Lower lobe of right lung (tissue), 2 donors: Measurements from ENCODE around the gene PCDH9. TPM values are rescaled to one million over a fixed set of nuclear protein-coding genes. Genes with fewer than 3 reads are reported as not detected.

Experiments
- ATAC-seq, 2 donors: fragments of 200-7000 bp; cut with Tn5 transposase; one replicate each; pipeline ENCODE4 v1.9.1; 2020 to 2022; ENCODE audit warnings: mild to moderate bottlenecking in 2 of 2, moderate library complexity in 2 of 2
- DNase-seq: peaks from one replicate; pipeline ENCODE4 v3.0.0-alpha.2; 2020
- H3K27ac ChIP-seq: fragments of 200-600 bp; one replicate; pipeline ENCODE4 v1.8.0; 2022
- H3K27me3 ChIP-seq: fragments of 200-600 bp; one replicate; pipeline ENCODE4 v1.8.0; 2022; ENCODE audit warnings: low read depth
- H3K36me3 ChIP-seq: fragments of 200-600 bp; one replicate; pipeline ENCODE4 v1.8.0; 2022; ENCODE audit warnings: mild to moderate bottlenecking
- H3K4me1 ChIP-seq: fragments of 200-600 bp; one replicate; pipeline ENCODE4 v1.8.0; 2022
- H3K4me3 ChIP-seq: fragments of 200-600 bp; one replicate; pipeline ENCODE4 v1.8.0; 2022; ENCODE audit warnings: mild to moderate bottlenecking
- H3K9me3 ChIP-seq: fragments of 200-600 bp; one replicate; pipeline ENCODE4 v1.8.0; 2022
- intact Hi-C: fragments of 100-400 bp; cut with DNase I; formaldehyde crosslinking; loops from one replicate; pipeline ENCODE4 v1.11.0; 2022
- total RNA-seq: library from RNA; stranded (reverse); fragmentation: NEBNext Ultra II Directional; extraction: Animal tissue kit (Norgen Biotek cat#: 25700); gene quantifications from one replicate; pipeline ENCODE4 v1.2.1, GENCODE V29; 2021
- TF ChIP-seq, protein P1 (sequence below): fragments of 200-600 bp; IDR thresholded peaks from one replicate; pipeline ENCODE4 v1.8.0; 2022; ENCODE audit warnings: antibody characterized with exemption, mild to moderate bottlenecking
- donor health status: DM: no; HTN: yes; CAD: no; lungs with severe emphysema.

PCDH9 gene
- total RNA-seq, 1 donor from 2014 or later: 8.9 TPM

DNA sequence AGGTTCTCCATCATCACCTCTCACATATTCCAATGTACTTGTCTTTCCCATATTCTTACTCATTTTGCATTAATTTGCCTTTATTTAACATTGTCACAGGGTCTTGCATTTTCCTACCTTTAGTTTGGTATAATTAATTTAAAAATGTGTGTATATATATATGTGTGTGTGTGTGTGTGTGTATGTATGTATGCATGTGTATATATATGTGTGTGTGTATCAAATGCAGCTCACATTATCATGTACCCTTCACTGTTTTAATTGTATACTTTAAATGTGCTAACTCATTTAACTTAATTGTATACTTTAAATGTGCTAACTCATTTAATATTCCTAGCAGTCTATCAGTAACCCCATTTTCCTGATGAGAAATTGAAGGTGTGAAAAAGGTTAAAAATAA is 104.5 kb downstream of the PCDH9 start:
- Histone ChIP-seq H3K9me3 (no peaks in the 10 kb centered on the region), H3K27ac (no peak overlapping the region), H3K27me3 (no peaks in the 10 kb centered on the region), H3K4me1 (no peaks in the 10 kb centered on the region), H3K36me3 (no peaks in the 10 kb centered on the region), H3K4me3 (no peak overlapping the region)
- TF ChIP-seq, protein P1, sequence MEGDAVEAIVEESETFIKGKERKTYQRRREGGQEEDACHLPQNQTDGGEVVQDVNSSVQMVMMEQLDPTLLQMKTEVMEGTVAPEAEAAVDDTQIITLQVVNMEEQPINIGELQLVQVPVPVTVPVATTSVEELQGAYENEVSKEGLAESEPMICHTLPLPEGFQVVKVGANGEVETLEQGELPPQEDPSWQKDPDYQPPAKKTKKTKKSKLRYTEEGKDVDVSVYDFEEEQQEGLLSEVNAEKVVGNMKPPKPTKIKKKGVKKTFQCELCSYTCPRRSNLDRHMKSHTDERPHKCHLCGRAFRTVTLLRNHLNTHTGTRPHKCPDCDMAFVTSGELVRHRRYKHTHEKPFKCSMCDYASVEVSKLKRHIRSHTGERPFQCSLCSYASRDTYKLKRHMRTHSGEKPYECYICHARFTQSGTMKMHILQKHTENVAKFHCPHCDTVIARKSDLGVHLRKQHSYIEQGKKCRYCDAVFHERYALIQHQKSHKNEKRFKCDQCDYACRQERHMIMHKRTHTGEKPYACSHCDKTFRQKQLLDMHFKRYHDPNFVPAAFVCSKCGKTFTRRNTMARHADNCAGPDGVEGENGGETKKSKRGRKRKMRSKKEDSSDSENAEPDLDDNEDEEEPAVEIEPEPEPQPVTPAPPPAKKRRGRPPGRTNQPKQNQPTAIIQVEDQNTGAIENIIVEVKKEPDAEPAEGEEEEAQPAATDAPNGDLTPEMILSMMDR: no peak
- no peak for DNase-seq
- no peak for ATAC-seq
- intact Hi-C loops: no loop called here

GRCh38 chr13:67123165-67123564 is 107.0 kb downstream of the PCDH9 start:
- intact Hi-C loops: no loop called here
- no peaks in the 10 kb centered on the region for H3K27me3 ChIP-seq
- H3K27ac ChIP-seq: no peak overlapping the region
- H3K9me3 ChIP-seq: no peaks in the 10 kb centered on the region
- H3K4me3 ChIP-seq: no peak overlapping the region
- ATAC-seq (no peak), DNase-seq (no peak)
- TF ChIP-seq, protein P1: no peak
- no peaks in the 10 kb centered on the region for H3K36me3 ChIP-seq
- H3K4me1 ChIP-seq: no peaks in the 10 kb centered on the region

- no peaks in the 10 kb centered on the region for H3K4me1 ChIP-seq
- intact Hi-C loops: no loop called here
- no peak for ATAC-seq
These were observed 107.9 kb downstream of the PCDH9 start for GRCh38 chr13:67122251-67122650.

DNA sequence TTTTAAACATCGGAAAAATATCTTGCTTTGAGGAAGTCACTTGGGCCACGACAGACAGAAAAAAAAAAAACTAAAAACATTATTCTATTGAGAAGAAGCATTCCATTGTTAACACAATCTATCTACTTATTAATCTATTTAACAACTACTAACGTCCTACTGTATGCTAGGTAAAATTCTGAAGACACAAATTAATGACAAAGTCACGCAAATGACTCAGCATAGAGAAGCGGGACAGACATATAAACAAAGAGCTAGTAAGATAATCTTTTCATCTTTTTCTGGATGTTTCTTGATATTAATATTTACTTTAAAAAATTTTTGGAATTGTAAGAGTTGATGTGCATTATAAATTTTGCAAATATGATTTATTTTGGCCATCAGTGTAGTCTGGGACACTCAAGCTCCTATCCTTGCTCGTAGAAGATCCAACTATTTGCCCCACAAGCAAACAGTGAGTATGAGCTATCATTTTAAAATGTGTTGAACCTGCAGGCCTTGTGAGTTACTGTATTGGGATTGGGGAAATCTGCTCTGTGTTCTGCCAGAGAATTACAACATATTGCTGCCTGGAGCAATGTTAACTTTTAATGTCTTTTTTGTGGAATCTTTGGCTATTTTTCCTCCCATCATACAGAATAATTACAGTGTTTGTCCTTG is 109.1 kb downstream of the PCDH9 start:
- intact Hi-C loops: no loop called here

More at GRCh38 chr13:67122251-67122650, 107.9 kb downstream of the PCDH9 start:
- TF ChIP-seq, protein P1: no peak
- H3K27me3 ChIP-seq: no peaks in the 10 kb centered on the region
- DNase-seq: no peak
- H3K36me3 ChIP-seq: no peaks in the 10 kb centered on the region
- no peaks in the 10 kb centered on the region for H3K9me3 ChIP-seq
- H3K4me3 ChIP-seq: no peak overlapping the region
- H3K27ac ChIP-seq: no peak overlapping the region

DNA sequence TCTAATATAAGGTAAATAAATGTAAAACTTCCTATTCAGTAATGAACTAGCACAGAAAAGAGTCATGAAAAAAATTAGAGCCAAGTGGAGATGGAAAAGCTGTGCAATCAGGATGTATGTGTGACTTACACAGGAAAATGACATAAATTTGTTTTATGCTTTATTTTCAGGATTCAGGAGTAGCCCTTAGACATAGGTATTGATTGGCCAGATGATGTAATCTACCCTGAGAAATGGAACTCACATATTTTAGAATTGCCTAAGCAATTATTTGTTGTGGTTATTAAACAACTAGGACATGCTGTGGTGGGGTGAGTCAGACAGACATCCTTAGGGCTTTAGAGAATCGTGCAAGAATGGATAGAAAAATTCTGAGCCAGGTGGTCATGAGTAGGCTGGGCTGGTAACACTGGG is 110.6 kb downstream of the PCDH9 start:
- Histone ChIP-seq H3K27me3 (no peaks in the 10 kb centered on the region), H3K4me3 (no peak overlapping the region), H3K36me3 (no peaks in the 10 kb centered on the region), H3K9me3 (no peaks in the 10 kb centered on the region), H3K4me1 (no peaks in the 10 kb centered on the region), H3K27ac (no peak overlapping the region)
- TF ChIP-seq, protein P1: no peak
- ATAC-seq (peak in 1 of 2 donors; percentile 36), DNase-seq (no peak)
- intact Hi-C loops: no loop called here

More for the DNA sequence above, 109.1 kb downstream of the PCDH9 start:
- DNase-seq (no peak), ATAC-seq (no peak)
- Histone ChIP-seq H3K27ac (no peak overlapping the region), H3K9me3 (no peaks in the 10 kb centered on the region), H3K36me3 (no peaks in the 10 kb centered on the region), H3K27me3 (no peaks in the 10 kb centered on the region), H3K4me3 (no peak overlapping the region), H3K4me1 (no peaks in the 10 kb centered on the region)
- TF ChIP-seq, protein P1: no peak
